Pancreas (tissue), 10 donors: ENCODE results near the gene TUBB6. TPM values are rescaled to one million over a fixed set of nuclear protein-coding genes. Genes with fewer than 3 reads are reported as not detected.

Source experiments
- ATAC-seq, 4 donors: fragments of 200-7000 bp; cut with Tn5 transposase; one replicate each; pipeline versions ENCODE4 v1.8.0 to v1.9.1; 2020; ENCODE audit warnings: mild to moderate bottlenecking in 4 of 4, moderate library complexity in 4 of 4
- DNase-seq, 6 donors: peaks; one replicate each; pipeline ENCODE4 v3.0.0-alpha.2; 2020
- FAIRE-seq: peaks from 2 replicates; lab custom pipeline; 2012; peaks lifted over from hg19 to GRCh38; lab: Jason Lieb, UNC
- H3K27ac ChIP-seq, 4 donors: fragments of 200-600 bp; sonication (generic); 1 replicate in 3 of 4; 2 replicates in 1 of 4; pipeline versions ENCODE4 v1.5.0 to v1.8.0; 2020
- H3K27me3 ChIP-seq, 4 donors: fragments of 200-600 bp; one replicate each; pipeline ENCODE4 v1.8.0; 2021
- H3K36me3 ChIP-seq, 3 donors: fragments of 200-600 bp; sonication (generic) in 1 of 3; one replicate each; pipeline versions ENCODE4 v1.5.0 to v1.8.0; 2020 to 2021
- H3K4me1 ChIP-seq, 3 donors: fragments of 200-600 bp; one replicate each; pipeline ENCODE4 v1.8.0; 2021
- H3K4me3 ChIP-seq, 4 donors: fragments of 200-600 bp; sonication (generic) in 2 of 4; one replicate each; pipeline versions ENCODE4 v1.5.0 to v1.8.0; 2020 to 2021
- H3K9me3 ChIP-seq, 4 donors: fragments of 200-600 bp; one replicate each; pipeline ENCODE4 v1.8.0; 2021
- WGBS, 2 donors: extraction: QIAGEN DNeasy Blood & Tissue Kit; methylation state at CpG; one replicate each; pipeline ENCODE4 v1.1.7; 2013; 5-methylcytosine and 5-hydroxymethylcytosine counted together
- intact Hi-C, 3 donors: fragments of 100-400 bp; cut with DNase I; formaldehyde crosslinking; loops; one replicate each; pipeline versions ENCODE4 v1.11.1 to v1.14.2; 2022
- polyA plus RNA-seq, 2 donors: library from polyadenylated mRNA; stranded (reverse); fragments of 200-250 nt; gene quantifications; one replicate each; pipeline ENCODE4 v1.2.3, GENCODE V29; 2013
- total RNA-seq, 6 donors: library from RNA; stranded (reverse); fragmentation: NEBNext Ultra II Directional in 4 of 6; extraction: Animal tissue kit (Norgen Biotek cat#: 25700) in 4 of 6; gene quantifications; one replicate each; pipeline versions ENCODE4 v1.2.1 to v1.2.4, GENCODE V29; 2021 to 2023
- TF ChIP-seq, protein P1 (sequence below), 4 donors: fragments of 200-600 bp; sonication (generic) in 3 of 4; IDR thresholded peaks; one replicate each; pipeline versions ENCODE4 v1.5.0 to v1.8.0; 2021; ENCODE audit warnings: antibody characterized with exemption in 4 of 4
- donor health status: healthy with polysubstance abuse.
- donor health status: DM: no; HTN: no; CAD: no; lungs with moderate emphysema.
- donor health status: DM: no; HTN: no; CAD: no.
- donor health status: control.
- donor health status: control.
- donor health status: Bipolar disorder and iron deficiency.
- donor health status: DM: yes; HTN: yes; CAD: no.
- donor health status: DM: no; HTN: no; CAD: no.
- donor health status: DM: no; HTN: no; CAD: no.
- donor health status: DM: yes; HTN: yes; CAD: no.

Gene TUBB6
- total and polyA plus RNA-seq, 8 donors: 18.0 to 35.0 (median 26.2) TPM

DNA sequence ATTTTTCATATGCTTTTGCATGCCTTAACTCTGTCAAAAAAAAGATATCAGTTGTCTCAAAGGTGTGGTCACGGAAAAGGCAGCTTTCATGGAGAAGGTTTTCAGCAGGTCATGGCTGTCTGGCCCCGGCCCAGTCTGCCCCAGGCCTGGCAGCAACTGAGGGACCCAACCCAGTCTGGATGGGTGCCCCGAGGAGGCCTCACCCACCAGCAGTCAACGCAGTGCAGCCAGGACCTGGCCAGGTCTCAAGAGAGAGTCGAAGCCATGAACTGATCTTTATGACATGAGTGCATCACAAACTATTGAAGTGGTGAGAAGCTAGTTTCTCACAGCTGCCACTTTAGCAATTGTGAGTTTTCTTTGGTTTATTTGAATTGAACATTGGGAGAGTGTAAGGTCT is 7.9 kb downstream of the TUBB6 start:
- no peak overlapping the region for H3K27ac ChIP-seq
- H3K27me3 ChIP-seq: no peaks in the 10 kb centered on the region
- ATAC-seq (peak in 2 of 4 donors; percentile 19 to 45), DNase-seq (peak in 3 of 6 donors; percentile 36 to 61 (median 39)), FAIRE-seq (no peak)
- TF ChIP-seq, protein P1, sequence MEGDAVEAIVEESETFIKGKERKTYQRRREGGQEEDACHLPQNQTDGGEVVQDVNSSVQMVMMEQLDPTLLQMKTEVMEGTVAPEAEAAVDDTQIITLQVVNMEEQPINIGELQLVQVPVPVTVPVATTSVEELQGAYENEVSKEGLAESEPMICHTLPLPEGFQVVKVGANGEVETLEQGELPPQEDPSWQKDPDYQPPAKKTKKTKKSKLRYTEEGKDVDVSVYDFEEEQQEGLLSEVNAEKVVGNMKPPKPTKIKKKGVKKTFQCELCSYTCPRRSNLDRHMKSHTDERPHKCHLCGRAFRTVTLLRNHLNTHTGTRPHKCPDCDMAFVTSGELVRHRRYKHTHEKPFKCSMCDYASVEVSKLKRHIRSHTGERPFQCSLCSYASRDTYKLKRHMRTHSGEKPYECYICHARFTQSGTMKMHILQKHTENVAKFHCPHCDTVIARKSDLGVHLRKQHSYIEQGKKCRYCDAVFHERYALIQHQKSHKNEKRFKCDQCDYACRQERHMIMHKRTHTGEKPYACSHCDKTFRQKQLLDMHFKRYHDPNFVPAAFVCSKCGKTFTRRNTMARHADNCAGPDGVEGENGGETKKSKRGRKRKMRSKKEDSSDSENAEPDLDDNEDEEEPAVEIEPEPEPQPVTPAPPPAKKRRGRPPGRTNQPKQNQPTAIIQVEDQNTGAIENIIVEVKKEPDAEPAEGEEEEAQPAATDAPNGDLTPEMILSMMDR (IDR thresholded peaks at IDR 0.05): no peak
- H3K4me1 ChIP-seq: peaks cover 22 to 33% (median 25%) of the 10 kb centered on the region in 3 donors
- peaks cover 0 to 4% (median 0%) of the 10 kb centered on the region in 3 donors for H3K36me3 ChIP-seq
- H3K4me3 ChIP-seq: no peak overlapping the region
- intact Hi-C loops: no loop called here
- 20 to 25% methylated on average over 5 of the region's 5 CpGs for WGBS, 2 donors
- no peaks in the 10 kb centered on the region for H3K9me3 ChIP-seq

DNA sequence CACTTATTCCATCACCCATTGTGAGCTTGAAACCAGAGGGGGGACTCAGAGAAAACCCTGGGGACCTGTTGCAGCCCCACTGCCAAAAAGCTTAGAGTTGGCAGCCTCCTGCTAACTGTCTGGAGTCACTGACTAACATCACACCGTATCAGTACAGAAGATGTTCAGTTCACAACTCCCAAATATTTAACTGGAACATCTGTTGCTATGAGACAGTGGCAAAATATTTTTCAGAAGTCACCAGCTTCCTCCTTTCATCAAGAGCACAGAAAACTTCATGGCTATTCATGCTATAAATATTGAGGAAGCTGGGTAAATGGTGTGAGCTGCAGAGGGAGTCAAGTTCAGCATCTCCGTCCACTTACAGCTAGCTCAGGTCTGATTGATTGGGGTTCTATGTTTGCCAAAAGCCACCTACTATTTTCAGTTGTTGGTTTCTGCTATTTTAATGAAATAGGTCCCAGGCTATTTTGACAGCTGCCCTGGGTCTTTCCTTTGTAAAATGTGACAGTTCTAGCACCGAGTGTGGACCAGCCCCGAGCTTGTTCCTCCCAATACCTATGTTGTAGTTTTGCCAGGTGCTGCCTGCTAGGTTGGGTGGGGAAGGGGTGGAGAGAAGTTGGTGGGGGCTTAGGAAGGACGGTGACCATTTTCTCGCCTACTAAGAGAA is 9.8 kb downstream of the TUBB6 start:
- H3K4me1 ChIP-seq: peaks cover 22 to 33% (median 25%) of the 10 kb centered on the region in 3 donors
- H3K27ac ChIP-seq: peak overlapping the region in 1 of 4 donors; percentile 3
- H3K27me3 ChIP-seq: no peaks in the 10 kb centered on the region
- H3K4me3 ChIP-seq: no peak overlapping the region
- ATAC-seq: peak in 1 of 4 donors; percentile 4
- no peaks in the 10 kb centered on the region for H3K9me3 ChIP-seq
- H3K36me3 ChIP-seq: no peaks in the 10 kb centered on the region
- WGBS, 2 donors: 59% methylated on average over 6 of the region's 6 CpGs
- intact Hi-C loops: no loop called here
- TF ChIP-seq, protein P1 (IDR thresholded peaks at IDR 0.05): no peak
- peak; percentile 65 for FAIRE-seq
- no peak for DNase-seq

DNA sequence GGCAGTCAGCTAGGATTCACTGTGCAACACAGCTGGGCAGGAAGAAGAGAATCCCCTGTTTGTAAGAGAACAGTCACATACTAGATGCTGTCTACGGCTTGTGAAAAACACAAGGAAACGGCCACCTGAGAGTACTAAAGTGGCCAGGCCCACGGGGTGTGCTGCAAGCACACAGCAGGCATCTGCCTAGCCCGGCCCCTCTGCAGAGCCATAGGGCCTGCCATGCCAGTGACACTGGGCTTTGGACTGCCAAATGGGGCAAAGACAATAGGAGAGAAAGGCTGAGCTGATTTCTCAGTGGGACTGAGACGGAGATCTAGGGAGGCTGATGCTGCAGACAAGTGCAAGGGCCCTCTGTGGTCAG is 10.3 kb downstream of the TUBB6 start:
- H3K9me3 ChIP-seq: no peaks in the 10 kb centered on the region
- H3K27me3 ChIP-seq: no peaks in the 10 kb centered on the region
- H3K4me1 ChIP-seq: peaks cover 18 to 30% (median 22%) of the 10 kb centered on the region in 3 donors
- intact Hi-C loops: no loop called here
- H3K36me3 ChIP-seq: no peaks in the 10 kb centered on the region
- no peak overlapping the region for H3K27ac ChIP-seq
- TF ChIP-seq, protein P1 (IDR thresholded peaks at IDR 0.05): no peak
- DNase-seq (no peak), ATAC-seq (peak in 2 of 4 donors; percentile 7 to 20), FAIRE-seq (no peak)
- WGBS, 2 donors: 42 to 44% methylated on average over 5 of the region's 5 CpGs
- H3K4me3 ChIP-seq: no peak overlapping the region

DNA sequence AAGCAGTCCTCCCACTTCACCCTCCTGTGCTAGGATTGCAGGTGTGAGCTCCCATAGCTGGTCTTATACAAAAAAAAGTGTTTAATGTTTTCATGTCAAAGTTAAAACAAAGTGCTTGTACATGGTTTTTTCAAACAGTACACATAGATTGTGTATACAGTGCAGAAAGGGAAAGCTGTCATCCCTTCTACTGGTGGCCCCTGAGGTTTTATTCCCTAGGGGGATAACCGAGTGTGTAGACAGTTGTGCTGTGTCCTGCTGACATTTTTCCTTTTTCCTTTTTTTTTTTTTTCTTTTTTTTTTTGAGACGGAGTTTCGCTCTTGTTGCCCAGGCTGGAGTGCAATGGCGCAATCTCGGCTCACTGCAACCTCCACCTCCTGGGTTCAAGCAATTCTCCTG is 10.8 kb downstream of the TUBB6 start:
- Histone ChIP-seq H3K9me3 (no peaks in the 10 kb centered on the region), H3K4me3 (no peak overlapping the region), H3K27ac (no peak overlapping the region), H3K4me1 (peaks cover 15 to 26% (median 20%) of the 10 kb centered on the region in 3 donors), H3K36me3 (no peaks in the 10 kb centered on the region), H3K27me3 (no peaks in the 10 kb centered on the region)
- intact Hi-C loops: no loop called here
- no peak for FAIRE-seq
- 81 to 87% methylated on average over 1 to 3 of the region's 5 CpGs for WGBS, 2 donors
- no peak for DNase-seq
- ATAC-seq: no peak
- TF ChIP-seq, protein P1 (IDR thresholded peaks at IDR 0.05): no peak

DNA sequence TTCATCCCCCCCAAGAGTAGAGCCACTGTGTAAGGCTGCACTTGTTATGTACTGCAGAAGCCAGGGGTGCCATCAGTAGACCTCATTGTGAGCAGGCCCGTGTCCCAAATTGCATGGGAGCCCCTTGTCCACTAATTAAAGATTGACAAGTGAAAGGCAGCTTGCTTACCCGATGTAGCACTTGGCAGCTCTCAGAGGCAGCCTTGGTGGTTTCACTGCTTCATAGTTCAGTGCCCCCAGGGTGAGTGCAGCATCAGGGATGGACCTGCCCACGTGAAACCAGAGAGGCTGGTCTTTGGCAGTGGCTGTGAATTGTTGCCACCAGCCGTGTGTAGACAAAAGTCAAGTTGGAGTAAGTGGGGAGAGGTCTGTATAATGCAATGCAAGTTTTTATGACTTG is 13.3 kb downstream of the TUBB6 start:
- no peak overlapping the region for H3K27ac ChIP-seq

More for the DNA sequence above, 13.3 kb downstream of the TUBB6 start:
- DNase-seq: no peak
- Histone ChIP-seq H3K27me3 (no peaks in the 10 kb centered on the region), H3K4me3 (no peak overlapping the region), H3K9me3 (no peaks in the 10 kb centered on the region), H3K36me3 (peaks cover 6 to 17% (median 15%) of the 10 kb centered on the region in 3 donors), H3K4me1 (peaks cover 0 to 3% (median 0%) of the 10 kb centered on the region in 3 donors)
- TF ChIP-seq, protein P1 (IDR thresholded peaks at IDR 0.05): no peak
- intact Hi-C loops: no loop called here
- FAIRE-seq: no peak
- WGBS, 2 donors: 54 to 59% methylated on average over 4 of the region's 4 CpGs
- no peak for ATAC-seq
